GM23338 (cell line): ENCODE measurements around the gene NCAN. TPM values are rescaled to one million over a fixed set of nuclear protein-coding genes. Genes with fewer than 3 reads are reported as not detected.

Experiments
- ATAC-seq: fragments of 200-7000 bp; cut with Tn5 transposase; 3 replicates; pipeline ENCODE4 v1.9.1; 2020
- DNase-seq: peaks from one replicate; pipeline ENCODE4 v3.0.0-alpha.2; 2015; ENCODE audit warnings: low spot score
- H2AFZ ChIP-seq: fragments of 200-600 bp; sonication (generic); 2 replicates; pipeline ENCODE4 v1.8.0; 2016; ENCODE audit warnings: antibody characterized with exemption, mild to moderate bottlenecking, moderate library complexity
- H3F3A ChIP-seq: fragments of 200-600 bp; sonication (generic); replicated peaks from 2 replicates; pipeline ENCODE4 v1.8.0; 2017; ENCODE audit warnings: antibody characterized with exemption, mixed run types, low read depth
- H3K27ac ChIP-seq: fragments of 200-600 bp; sonication (generic); 2 replicates; pipeline ENCODE4 v1.6.1; 2016; ENCODE audit warnings: low read depth
- H3K27me3 ChIP-seq: fragments of 200-600 bp; sonication (generic); 2 replicates; pipeline ENCODE4 v1.8.0; 2016; ENCODE audit warnings: mild to moderate bottlenecking, mixed run types, moderate library complexity; ENCODE audit not compliant: insufficient read depth
- H3K36me3 ChIP-seq: fragments of 200-600 bp; sonication (generic); 2 replicates; pipeline ENCODE4 v1.8.0; 2016; ENCODE audit warnings: mild to moderate bottlenecking; ENCODE audit not compliant: insufficient read depth
- H3K4me1 ChIP-seq: fragments of 200-600 bp; sonication (generic); 2 replicates; pipeline ENCODE4 v1.8.0; 2016; ENCODE audit warnings: mild to moderate bottlenecking, moderate library complexity; ENCODE audit not compliant: insufficient read depth
- H3K4me2 ChIP-seq: fragments of 200-600 bp; sonication (generic); 2 replicates; pipeline ENCODE4 v1.7.1; 2017; ENCODE audit warnings: mixed run types
- H3K4me3 ChIP-seq: fragments of 200-600 bp; sonication (generic); 2 replicates; pipeline ENCODE4 v1.6.1; 2016; ENCODE audit warnings: mixed run types
- H3K79me2 ChIP-seq: fragments of 200-600 bp; sonication (generic); replicated peaks from 2 replicates; pipeline ENCODE4 v1.8.0; 2017; ENCODE audit warnings: mild to moderate bottlenecking; ENCODE audit not compliant: insufficient read depth
- H3K9me2 ChIP-seq: fragments of 200-600 bp; sonication (generic); 2 replicates; pipeline ENCODE4 v1.8.0; 2017; ENCODE audit not compliant: insufficient read depth
- H4K20me1 ChIP-seq: fragments of 200-600 bp; sonication (generic); replicated peaks from 2 replicates; pipeline ENCODE4 v1.8.0; 2017; ENCODE audit warnings: mild to moderate bottlenecking; ENCODE audit not compliant: insufficient read depth
- H3K27ac Mint-ChIP-seq: 2 replicates; pipeline ENCODE4 v1.8.0; 2020; ENCODE audit warnings: inconsistent platforms, mild to moderate bottlenecking, moderate library complexity, mixed read lengths
- H3K27me3 Mint-ChIP-seq: 3 replicates; pipeline ENCODE4 v1.8.0; 2022; ENCODE audit warnings: low read depth, mild to moderate bottlenecking, moderate library complexity, mixed read lengths, inconsistent platforms; ENCODE audit not compliant: insufficient read depth, poor library complexity
- H3K36me3 Mint-ChIP-seq: 3 replicates; pipeline ENCODE4 v1.8.0; 2021; ENCODE audit warnings: low read depth, mild to moderate bottlenecking, inconsistent platforms, moderate library complexity, mixed read lengths
- H3K4me1 Mint-ChIP-seq: 3 replicates; pipeline ENCODE4 v1.8.0; 2020; ENCODE audit warnings: mild to moderate bottlenecking, inconsistent platforms, mixed read lengths
- H3K4me3 Mint-ChIP-seq: 3 replicates; pipeline ENCODE4 v1.8.0; 2021; ENCODE audit warnings: moderate library complexity, mild to moderate bottlenecking, inconsistent platforms, mixed read lengths
- H3K9me3 Mint-ChIP-seq: 3 replicates; pipeline ENCODE4 v1.8.0; 2020; ENCODE audit warnings: moderate library complexity, mild to moderate bottlenecking, inconsistent platforms, mixed read lengths
- CREB1 ChIP-seq: fragments of 250-450 bp; sonication (Bioruptor Pico); IDR thresholded peaks from 2 replicates; pipeline ENCODE4 v1.5.0; 2020; ENCODE audit warnings: low read depth, mild to moderate bottlenecking, moderate library complexity
- CTCF ChIP-seq, 2 experiments: fragments of 200-600 bp in 1 of 2; sonication (generic) in 1 of 2; conservative IDR thresholded peaks; 2 replicates each; pipeline versions ENCODE4 v1.5.1 to v1.6.1; 2016 to 2017; ENCODE audit warnings: antibody characterized with exemption in 2 of 2, low read depth in 2 of 2, mild to moderate bottlenecking in 2 of 2, moderate library complexity in 1 of 2
- ETS1 ChIP-seq: IDR thresholded peaks from 2 replicates; pipeline ENCODE4 v1.6.1; 2016; ENCODE audit warnings: antibody characterized with exemption
- EZH2 ChIP-seq: fragments of 200-600 bp; sonication (generic); IDR thresholded peaks from one replicate; pipeline ENCODE4 v1.8.0; 2017; ENCODE audit warnings: antibody characterized with exemption, mild to moderate bottlenecking, low read depth; ENCODE audit not compliant: unreplicated experiment
- EZH2phosphoT487 ChIP-seq: fragments of 200-600 bp; sonication (generic); IDR thresholded peaks from one replicate; pipeline ENCODE4 v1.8.1; 2018; ENCODE audit warnings: antibody characterized with exemption; ENCODE audit not compliant: unreplicated experiment
- JUNB ChIP-seq: IDR thresholded peaks from one replicate; pipeline ENCODE4 v1.6.1; 2016; ENCODE audit warnings: antibody characterized with exemption; ENCODE audit not compliant: unreplicated experiment
- NANOG ChIP-seq: IDR thresholded peaks from 2 replicates; pipeline ENCODE4 v1.6.1; 2016; ENCODE audit warnings: antibody characterized with exemption, borderline replicate concordance
- POLR2AphosphoS5 ChIP-seq: IDR thresholded peaks from 2 replicates; pipeline ENCODE4 v1.6.1; 2016; ENCODE audit warnings: antibody characterized with exemption, low read depth
- REST ChIP-seq: IDR thresholded peaks from one replicate; pipeline ENCODE4 v1.6.1; 2018; ENCODE audit warnings: antibody characterized with exemption; ENCODE audit not compliant: unreplicated experiment
- STAT1 ChIP-seq: IDR thresholded peaks from one replicate; pipeline ENCODE4 v1.6.1; 2016; ENCODE audit warnings: antibody characterized with exemption; ENCODE audit not compliant: unreplicated experiment
- ZNF114 ChIP-seq: fragments of 250-450 bp; sonication (Bioruptor Pico); IDR thresholded peaks from 2 replicates; pipeline ENCODE4 v1.5.0; 2020; ENCODE audit warnings: mild to moderate bottlenecking, moderate library complexity
- ZNF331 ChIP-seq: fragments of 250-450 bp; sonication (Bioruptor Pico); IDR thresholded peaks from 2 replicates; pipeline ENCODE4 v1.5.0; 2020; ENCODE audit warnings: low read depth, mild to moderate bottlenecking, moderate library complexity
- ZNF462 ChIP-seq: fragments of 250-450 bp; sonication (Bioruptor Pico); IDR thresholded peaks from 2 replicates; pipeline ENCODE4 v1.5.0; 2020; ENCODE audit warnings: mild to moderate bottlenecking, moderate library complexity
- polyA plus RNA-seq: library from polyadenylated mRNA; unstranded; fragments of >200 nt; fragmentation: Nextera tagmentation; extraction: Ambion mirVana; gene quantifications from 2 replicates; pipeline ENCODE4 v1.2.1, GENCODE V29; 2016
- total RNA-seq: library from RNA; depleted of rRNA; stranded (reverse); fragments of >200 nt; shearing (Covaris generic); gene quantifications from 2 replicates; pipeline ENCODE4 v1.2.3, GENCODE V29; 2014

NCAN gene
- total and polyA plus RNA-seq, 2 experiments from 2014 or later: 1.8 to 9.4 TPM

- no peak for TF ChIP-seq NANOG
- TF ChIP-seq CREB1 (CRISPR knock-in tag): no peak
- no peak for TF ChIP-seq EZH2phosphoT487
Observed at GRCh38 chr19:19227217-19227616, 15.5 kb downstream of the NCAN start (continued).

- TF ChIP-seq ZNF114 (CRISPR knock-in tag) (no peak), EZH2 (no peak), EZH2phosphoT487 (no peak), ZNF331 (no peak), CREB1 (CRISPR knock-in tag) (no peak), ETS1 (no peak), POLR2AphosphoS5 (no peak), REST (no peak), CTCF (conservative IDR thresholded peaks at IDR 0.05; ENCODE audit: low read depth in 2 of 2) (no peak), STAT1 (no peak), NANOG (no peak), JUNB (no peak), ZNF462 (CRISPR knock-in tag) (no peak)
Observed at GRCh38 chr19:19229701-19230100, 17.9 kb downstream of the NCAN start.

More at GRCh38 chr19:19229701-19230100, 17.9 kb downstream of the NCAN start:
- Histone ChIP-seq H3F3A (peaks cover 7% of the 10 kb centered on the region), H3K9me2 (no peaks in the 10 kb centered on the region), H3K36me3 (no peaks in the 10 kb centered on the region; the same call in 1 of the 2 replicates), H4K20me1 (no peaks in the 10 kb centered on the region), H3K4me3 (no peak overlapping the region), H2AFZ (no peak overlapping the region), H3K79me2 (no peaks in the 10 kb centered on the region), H3K27ac (no peak overlapping the region), H3K4me1 (peaks cover 5% of the 10 kb centered on the region; the same call in 1 of the 2 replicates), H3K27me3 (peaks cover under 1% of the 10 kb centered on the region), H3K4me2 (no peak overlapping the region)
- Mint-ChIP-seq H3K4me1 (peaks cover 3% of the 10 kb centered on the region), H3K9me3 (peaks cover 14% of the 10 kb centered on the region), H3K27me3 (peaks cover 23% of the 10 kb centered on the region), H3K27ac (no peak overlapping the region), H3K36me3 (no peaks in the 10 kb centered on the region), H3K4me3 (no peak overlapping the region)
- DNase-seq: no peak
- ATAC-seq: no peak
